Mesothelial cell of epicardium (in vitro differentiated cells): Measurements from ENCODE around the gene KRT1. TPM values are rescaled to one million over a fixed set of nuclear protein-coding genes. Genes with fewer than 3 reads are reported as not detected.

Source experiments
- DNase-seq, 2 experiments: peaks; one replicate each; pipeline ENCODE4 v3.0.0; 2021; ENCODE audit warnings: low spot score in 2 of 2; ENCODE audit not compliant: unreplicated experiment in 2 of 2
- H3K27ac Mint-ChIP-seq: 2 replicates; pipeline ENCODE4 v1.8.0; 2021; ENCODE audit warnings: mixed read lengths
- H3K27me3 Mint-ChIP-seq: 2 replicates; pipeline ENCODE4 v1.8.0; 2021; ENCODE audit warnings: low read depth, mixed read lengths
- H3K36me3 Mint-ChIP-seq: 2 replicates; pipeline ENCODE4 v1.8.0; 2021; ENCODE audit warnings: mixed read lengths
- H3K4me1 Mint-ChIP-seq: 2 replicates; pipeline ENCODE4 v1.8.0; 2021; ENCODE audit warnings: mixed read lengths
- H3K4me3 Mint-ChIP-seq: 2 replicates; pipeline ENCODE4 v1.8.0; 2021; ENCODE audit warnings: mild to moderate bottlenecking, moderate library complexity, mixed read lengths
- H3K9me3 Mint-ChIP-seq: 2 replicates; pipeline ENCODE4 v1.8.0; 2021; ENCODE audit warnings: mixed read lengths
- CTCF ChIP-seq: fragments of 200-600 bp; sonication (generic); IDR thresholded peaks from one replicate; pipeline ENCODE4 v1.5.0; 2021; ENCODE audit warnings: antibody characterized with exemption; ENCODE audit not compliant: unreplicated experiment
- total RNA-seq: library from RNA; stranded (reverse); gene quantifications from 3 replicates; pipeline ENCODE4 v1.2.1, GENCODE V29; 2021

Gene KRT1
- total RNA-seq, 1 donor from 2014 or later = not detected

- Mint-ChIP-seq H3K36me3 (no peaks in the 10 kb centered on the region), H3K27me3 (peaks cover 90% of the 10 kb centered on the region)
- no peak for DNase-seq
Measured at GRCh38 chr12:52682381-52682660, 2.1 kb upstream of the KRT1 start.

GRCh38 chr12:52681526-52682380 is 1.5 kb upstream of the KRT1 start:
- H3K4me1 Mint-ChIP-seq = no peaks in the 10 kb centered on the region
- H3K9me3 Mint-ChIP-seq = no peaks in the 10 kb centered on the region
- H3K4me3 Mint-ChIP-seq = no peak overlapping the region
- no peak for DNase-seq
- no peak for TF ChIP-seq CTCF
- H3K27me3 Mint-ChIP-seq = peaks cover 88% of the 10 kb centered on the region
- H3K36me3 Mint-ChIP-seq = no peaks in the 10 kb centered on the region
- no peak overlapping the region for H3K27ac Mint-ChIP-seq

More at GRCh38 chr12:52682381-52682660, 2.1 kb upstream of the KRT1 start:
- no peak overlapping the region for H3K4me3 Mint-ChIP-seq
- no peaks in the 10 kb centered on the region for H3K4me1 Mint-ChIP-seq
- H3K9me3 Mint-ChIP-seq = no peaks in the 10 kb centered on the region
- TF ChIP-seq CTCF = no peak
- H3K27ac Mint-ChIP-seq = no peak overlapping the region

GRCh38 chr12:52679875-52680274 is 332 bp downstream of the KRT1 start:
- peaks cover 81% of the 10 kb centered on the region for H3K27me3 Mint-ChIP-seq
- TF ChIP-seq CTCF = no peak
- no peak overlapping the region for H3K27ac Mint-ChIP-seq
- no peaks in the 10 kb centered on the region for H3K36me3 Mint-ChIP-seq
- peaks cover 3% of the 10 kb centered on the region for H3K4me1 Mint-ChIP-seq
- no peak for DNase-seq
- no peak overlapping the region for H3K4me3 Mint-ChIP-seq
- H3K9me3 Mint-ChIP-seq = no peaks in the 10 kb centered on the region

GRCh38 chr12:52677671-52678070 is 2.5 kb downstream of the KRT1 start:
- H3K36me3 Mint-ChIP-seq = no peaks in the 10 kb centered on the region
- no peaks in the 10 kb centered on the region for H3K9me3 Mint-ChIP-seq
- no peak for DNase-seq
- peaks cover 61% of the 10 kb centered on the region for H3K27me3 Mint-ChIP-seq
- TF ChIP-seq CTCF = no peak
- H3K4me3 Mint-ChIP-seq = no peak overlapping the region
- H3K27ac Mint-ChIP-seq = no peak overlapping the region
- H3K4me1 Mint-ChIP-seq = peaks cover 8% of the 10 kb centered on the region

GRCh38 chr12:52677126-52677525 is 3.1 kb downstream of the KRT1 start:
- peaks cover 8% of the 10 kb centered on the region for H3K4me1 Mint-ChIP-seq
- H3K4me3 Mint-ChIP-seq = no peak overlapping the region
- H3K27ac Mint-ChIP-seq = no peak overlapping the region
- peaks cover 55% of the 10 kb centered on the region for H3K27me3 Mint-ChIP-seq
- TF ChIP-seq CTCF = no peak
- no peak for DNase-seq
- no peaks in the 10 kb centered on the region for H3K36me3 Mint-ChIP-seq
- H3K9me3 Mint-ChIP-seq = no peaks in the 10 kb centered on the region
